Tibial nerve (tissue), 4 donors: Measurements from ENCODE around the gene KSR1. TPM values are rescaled to one million over a fixed set of nuclear protein-coding genes. Genes with fewer than 3 reads are reported as not detected.

ENCODE experiments used
- DNase-seq, 2 donors: peaks; one replicate each; pipeline ENCODE4 v3.0.0-alpha.2; 2019; ENCODE audit warnings: low spot score in 2 of 2
- H3K27ac ChIP-seq, 4 donors: fragments of 200-600 bp; sonication (generic) in 3 of 4; one replicate each; pipeline ENCODE4 v1.5.1; 2017 to 2019; ENCODE audit warnings: mild to moderate bottlenecking in 1 of 4
- H3K27me3 ChIP-seq, 2 donors: fragments of 200-600 bp; sonication (generic) in 1 of 2; one replicate each; pipeline versions ENCODE4 v1.5.1 to v1.6.0; 2017 to 2019
- H3K36me3 ChIP-seq, 3 donors: fragments of 200-600 bp; sonication (generic); one replicate each; pipeline ENCODE4 v1.5.1; 2018 to 2019
- H3K4me1 ChIP-seq, 4 donors: fragments of 200-600 bp; sonication (generic) in 3 of 4; one replicate each; pipeline ENCODE4 v1.5.1; 2017 to 2019
- H3K4me3 ChIP-seq, 4 donors: fragments of 200-600 bp; sonication (generic) in 3 of 4; one replicate each; pipeline ENCODE4 v1.5.1; 2017 to 2019; ENCODE audit warnings: mild to moderate bottlenecking in 1 of 4, moderate library complexity in 1 of 4
- H3K9me3 ChIP-seq, 4 donors: fragments of 200-600 bp; sonication (generic) in 3 of 4; one replicate each; pipeline ENCODE4 v1.5.1; 2017 to 2019
- CTCF ChIP-seq, 5 experiments: fragments of 200-600 bp in 3 of 5; fragments of 450-650 bp in 2 of 5; sonication (generic) in 3 of 5; IDR thresholded peaks; one replicate each; pipeline ENCODE4 v1.5.1; 2016 to 2019; ENCODE audit warnings: antibody characterized with exemption in 5 of 5, mild to moderate bottlenecking in 3 of 5, moderate library complexity in 2 of 5
- EP300 ChIP-seq, 2 donors: sonication (generic); formaldehyde crosslinking; IDR thresholded peaks; one replicate each; pipeline ENCODE4 v1.6.1; 2017; ENCODE audit warnings: antibody characterized with exemption in 2 of 2, mild to moderate bottlenecking in 1 of 2
- POLR2A ChIP-seq, 2 donors: fragments of 450-650 bp; IDR thresholded peaks; one replicate each; pipeline ENCODE4 v1.6.1; 2017; ENCODE audit warnings: antibody characterized with exemption in 2 of 2, mild to moderate bottlenecking in 2 of 2, moderate library complexity in 2 of 2
- WGBS, 2 donors: methylation state at CpG; one replicate each; pipeline ENCODE4 v1.1.5; 2018; 5-methylcytosine and 5-hydroxymethylcytosine counted together
- total RNA-seq, 4 donors: library from RNA; depleted of rRNA; stranded (reverse); fragments of >200 nt; gene quantifications; one replicate each; pipeline ENCODE4 v1.1.0, GENCODE V29; 2016

The KSR1 gene
- total RNA-seq, 4 donors from 2014 or later = 45.1 to 110 (median 54.2) TPM

GRCh38 chr17:27562777-27563455, 106.7 kb downstream of the KSR1 start:
- 89 to 93% methylated on average over 8 of the region's 8 CpGs for WGBS, 2 donors
- TF ChIP-seq POLR2A (IDR thresholded peaks at IDR 0.05) (no peak), EP300 (IDR thresholded peaks at IDR 0.05) (no peak), CTCF (IDR thresholded peaks at IDR 0.05) (no peak)
- DNase-seq = no peak
- Histone ChIP-seq H3K4me3 (no peak overlapping the region), H3K9me3 (no peaks in the 10 kb centered on the region), H3K4me1 (peaks cover 0 to 51% (median 23%) of the 10 kb centered on the region in 4 donors), H3K27ac (peak overlapping the region in 1 of 4 donors; percentile 62), H3K36me3 (peaks cover 0 to 4% (median 0%) of the 10 kb centered on the region in 3 donors), H3K27me3 (no peaks in the 10 kb centered on the region)

- H3K27me3 ChIP-seq = no peaks in the 10 kb centered on the region
- peak overlapping the region in 1 of 4 donors; percentile 62 for H3K27ac ChIP-seq
- TF ChIP-seq POLR2A (IDR thresholded peaks at IDR 0.05) (no peak), CTCF (IDR thresholded peaks at IDR 0.05) (no peak), EP300 (IDR thresholded peaks at IDR 0.05) (peak in 1 of 2 donors; percentile 55)
- no peak for DNase-seq
- H3K36me3 ChIP-seq = peaks cover 0 to 4% (median 0%) of the 10 kb centered on the region in 3 donors
- no peak overlapping the region for H3K4me3 ChIP-seq
- 83 to 89% methylated on average over 7 of the region's 7 CpGs for WGBS, 2 donors
- H3K4me1 ChIP-seq = peaks cover 0 to 57% (median 26%) of the 10 kb centered on the region in 4 donors
- no peaks in the 10 kb centered on the region for H3K9me3 ChIP-seq
Measured at GRCh38 chr17:27563532-27563931, 107.3 kb downstream of the KSR1 start.

GRCh38 chr17:27564463-27564862, 108.2 kb downstream of the KSR1 start:
- Histone ChIP-seq H3K4me1 (peaks cover 0 to 57% (median 28%) of the 10 kb centered on the region in 4 donors), H3K36me3 (peaks cover 0 to 4% (median 0%) of the 10 kb centered on the region in 3 donors), H3K27ac (peak overlapping the region in 1 of 4 donors; percentile 35), H3K4me3 (no peak overlapping the region), H3K9me3 (no peaks in the 10 kb centered on the region), H3K27me3 (no peaks in the 10 kb centered on the region)
- TF ChIP-seq CTCF (IDR thresholded peaks at IDR 0.05) (no peak), POLR2A (IDR thresholded peaks at IDR 0.05) (no peak), EP300 (IDR thresholded peaks at IDR 0.05) (no peak)
- WGBS, 2 donors = 81 to 84% methylated on average over 2 of the region's 2 CpGs
- DNase-seq = no peak

GRCh38 chr17:27565874-27566670, 109.8 kb downstream of the KSR1 start:
- Histone ChIP-seq H3K27me3 (no peaks in the 10 kb centered on the region), H3K4me1 (peaks cover 0 to 57% (median 31%) of the 10 kb centered on the region in 4 donors), H3K9me3 (no peaks in the 10 kb centered on the region), H3K36me3 (peaks cover 0 to 4% (median 0%) of the 10 kb centered on the region in 3 donors), H3K4me3 (no peak overlapping the region), H3K27ac (peak overlapping the region in 2 of 4 donors; percentile 60 to 61)
- no peak for TF ChIP-seq CTCF (IDR thresholded peaks at IDR 0.05)
- no peak for TF ChIP-seq POLR2A (IDR thresholded peaks at IDR 0.05)
- no peak for TF ChIP-seq EP300 (IDR thresholded peaks at IDR 0.05)
- no peak for DNase-seq
- WGBS, 2 donors = 72 to 83% methylated on average over 8 of the region's 11 CpGs
